ENCODE measurements around the gene SORBS2.

SORBS2 gene

DNA sequence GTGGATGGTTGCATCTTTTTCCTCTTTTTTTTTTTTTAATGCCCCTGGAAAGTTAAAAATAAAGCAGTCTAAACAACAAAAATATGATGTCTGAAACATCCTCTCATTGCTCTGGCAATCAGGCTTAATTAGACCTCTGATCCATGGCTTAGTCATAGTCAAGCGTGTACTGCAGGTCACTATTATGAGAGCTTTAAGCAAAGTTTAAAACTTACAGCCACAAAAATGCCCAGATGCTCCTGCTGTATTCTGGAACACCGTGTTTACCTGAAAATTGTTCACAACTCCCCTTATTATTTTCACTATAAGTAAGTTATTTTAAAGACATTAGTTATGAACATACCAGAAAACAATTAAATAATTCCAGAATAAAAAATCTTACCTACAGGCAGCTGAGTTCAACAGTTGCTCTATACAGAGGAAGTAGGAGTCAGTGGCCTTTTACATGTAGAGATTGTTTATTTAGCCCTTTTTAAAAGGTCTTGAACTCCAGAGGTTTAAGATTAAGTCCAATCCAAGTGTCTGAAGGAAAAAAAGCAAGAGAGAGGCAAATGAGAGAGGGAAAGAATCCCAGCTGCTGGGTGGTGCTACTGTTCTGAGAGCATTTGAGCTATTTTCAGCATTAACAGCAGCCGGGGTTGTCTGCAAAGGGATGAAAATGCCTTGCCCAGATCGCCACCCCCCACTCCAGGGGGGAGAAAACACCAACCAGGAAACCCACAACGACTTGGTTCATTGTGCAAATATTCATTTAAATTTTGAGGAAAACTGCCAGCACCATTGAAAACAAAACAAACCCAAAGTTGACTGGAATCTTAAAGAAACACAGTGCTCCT, 36.9 kb downstream of the SORBS2 start:
- H3K9me3 Mint-ChIP-seq = peaks cover 3% of the 10 kb centered on the region
- H3K27ac Mint-ChIP-seq = peak overlapping the region; percentile 62 to 83 (median 62)
- TF ChIP-seq, protein P1, sequence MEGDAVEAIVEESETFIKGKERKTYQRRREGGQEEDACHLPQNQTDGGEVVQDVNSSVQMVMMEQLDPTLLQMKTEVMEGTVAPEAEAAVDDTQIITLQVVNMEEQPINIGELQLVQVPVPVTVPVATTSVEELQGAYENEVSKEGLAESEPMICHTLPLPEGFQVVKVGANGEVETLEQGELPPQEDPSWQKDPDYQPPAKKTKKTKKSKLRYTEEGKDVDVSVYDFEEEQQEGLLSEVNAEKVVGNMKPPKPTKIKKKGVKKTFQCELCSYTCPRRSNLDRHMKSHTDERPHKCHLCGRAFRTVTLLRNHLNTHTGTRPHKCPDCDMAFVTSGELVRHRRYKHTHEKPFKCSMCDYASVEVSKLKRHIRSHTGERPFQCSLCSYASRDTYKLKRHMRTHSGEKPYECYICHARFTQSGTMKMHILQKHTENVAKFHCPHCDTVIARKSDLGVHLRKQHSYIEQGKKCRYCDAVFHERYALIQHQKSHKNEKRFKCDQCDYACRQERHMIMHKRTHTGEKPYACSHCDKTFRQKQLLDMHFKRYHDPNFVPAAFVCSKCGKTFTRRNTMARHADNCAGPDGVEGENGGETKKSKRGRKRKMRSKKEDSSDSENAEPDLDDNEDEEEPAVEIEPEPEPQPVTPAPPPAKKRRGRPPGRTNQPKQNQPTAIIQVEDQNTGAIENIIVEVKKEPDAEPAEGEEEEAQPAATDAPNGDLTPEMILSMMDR (IDR thresholded peaks at IDR 0.05; ENCODE audit: unreplicated experiment in 3 of 3) = no peak
- peaks cover 41% of the 10 kb centered on the region for H3K4me1 Mint-ChIP-seq
- peaks cover 9% of the 10 kb centered on the region for H3K36me3 Mint-ChIP-seq (ENCODE audit: low read depth)
- H3K27me3 Mint-ChIP-seq (ENCODE audit: low read depth) = peaks cover 11% of the 10 kb centered on the region
- H3K4me3 Mint-ChIP-seq = peak overlapping the region in 2 of 3 experiments; percentile 79 to 87

DNA sequence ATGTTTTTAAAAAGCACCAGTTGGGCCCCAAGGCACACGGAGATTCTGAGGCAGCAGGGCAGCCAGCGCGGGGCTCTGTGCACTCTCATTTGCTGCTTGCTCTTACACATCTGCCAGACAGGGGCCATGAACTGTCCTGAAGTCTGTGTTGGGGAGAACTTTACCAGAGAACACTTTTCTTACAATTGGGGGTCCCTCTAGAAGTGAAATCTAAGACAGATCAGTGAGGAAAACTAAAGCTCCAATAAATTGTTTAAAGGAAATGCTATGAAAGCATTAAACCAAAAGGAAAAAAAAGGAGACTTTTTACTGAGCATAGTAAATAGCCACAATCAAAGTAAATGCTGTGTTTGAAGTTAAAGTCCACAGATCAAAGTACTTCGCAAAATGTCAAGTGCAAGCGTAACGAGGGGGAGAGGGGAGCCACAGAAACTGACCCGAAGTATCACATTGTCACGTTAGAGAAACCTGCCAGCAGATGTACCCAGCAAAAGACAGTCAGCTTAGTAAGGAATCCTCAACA, 37.8 kb downstream of the SORBS2 start:
- peaks cover 37% of the 10 kb centered on the region for H3K4me1 Mint-ChIP-seq
- peaks cover 3% of the 10 kb centered on the region for H3K9me3 Mint-ChIP-seq
- peaks cover 9% of the 10 kb centered on the region for H3K36me3 Mint-ChIP-seq (ENCODE audit: low read depth)
- peaks cover 11% of the 10 kb centered on the region for H3K27me3 Mint-ChIP-seq (ENCODE audit: low read depth)
- H3K27ac Mint-ChIP-seq = peak overlapping the region; percentile 28 to 62 (median 62)
- TF ChIP-seq, protein P1 (IDR thresholded peaks at IDR 0.05; ENCODE audit: unreplicated experiment in 3 of 3) = no peak
- peak overlapping the region; percentile 50 to 87 (median 79) for H3K4me3 Mint-ChIP-seq

DNA sequence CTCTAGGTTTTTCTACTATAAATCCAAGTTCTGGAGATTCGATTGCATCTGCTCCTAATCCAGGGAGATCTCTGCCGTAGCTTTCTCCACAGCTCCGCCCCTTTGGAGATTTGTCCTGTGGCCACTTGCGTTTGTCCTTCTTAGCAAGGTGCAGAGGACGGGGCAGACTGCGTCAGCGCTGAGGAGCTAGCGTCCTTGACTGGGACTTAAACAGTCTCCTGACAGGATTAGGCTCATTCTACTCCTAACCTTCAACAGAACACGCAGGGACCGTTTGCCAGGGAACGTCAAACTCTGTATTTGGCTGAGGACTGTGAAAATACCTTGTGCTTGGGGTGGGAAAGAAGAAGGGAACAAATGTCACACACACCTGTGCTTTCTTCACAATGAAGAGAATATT, 38.6 kb downstream of the SORBS2 start:
- Mint-ChIP-seq H3K9me3 (peaks cover 3% of the 10 kb centered on the region), H3K27ac (peak overlapping the region; percentile 56 to 90 (median 62)), H3K36me3 (ENCODE audit: low read depth) (peaks cover 9% of the 10 kb centered on the region), H3K27me3 (ENCODE audit: low read depth) (peaks cover 11% of the 10 kb centered on the region), H3K4me3 (peak overlapping the region; percentile 20 to 78 (median 75)), H3K4me1 (peaks cover 37% of the 10 kb centered on the region)
- TF ChIP-seq, protein P1 (IDR thresholded peaks at IDR 0.05; ENCODE audit: unreplicated experiment in 3 of 3) = no peak

DNA sequence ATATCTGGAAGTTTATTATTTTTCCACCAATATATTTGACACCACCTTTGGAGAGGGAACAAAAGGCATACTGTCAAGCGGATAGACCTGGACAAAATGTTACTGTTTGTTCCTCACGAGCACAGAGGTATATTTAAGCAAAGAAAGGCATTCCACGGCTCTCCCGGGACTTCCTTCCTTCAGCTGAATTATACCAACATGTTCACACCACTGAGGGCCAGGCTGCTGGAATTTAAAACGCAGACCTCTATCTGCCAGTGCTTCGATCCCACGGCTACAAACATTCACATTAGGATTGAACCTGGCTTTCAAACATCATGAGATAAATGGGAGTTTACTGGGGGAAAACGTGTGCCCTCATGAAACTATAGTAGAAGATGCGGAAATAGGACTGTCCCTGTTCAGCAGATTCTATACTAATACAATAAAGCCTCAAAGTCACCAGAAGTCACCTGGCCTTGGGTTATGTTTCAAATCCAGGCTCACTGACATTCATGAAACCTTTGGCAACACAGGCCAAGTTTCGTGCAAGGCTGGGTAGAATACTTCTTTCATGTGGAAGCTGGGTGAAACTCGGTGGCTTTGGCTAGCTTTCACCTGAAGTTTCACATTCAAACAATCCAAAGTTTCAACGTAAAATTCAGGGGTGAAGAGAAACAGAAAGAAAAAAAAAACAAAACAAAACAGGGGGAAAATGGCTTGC, 39.5 kb downstream of the SORBS2 start:
- Mint-ChIP-seq H3K4me3 (peak overlapping the region in 2 of 3 experiments; percentile 59 to 75), H3K9me3 (peaks cover 3% of the 10 kb centered on the region), H3K36me3 (ENCODE audit: low read depth) (peaks cover 9% of the 10 kb centered on the region), H3K27me3 (ENCODE audit: low read depth) (peaks cover 11% of the 10 kb centered on the region), H3K27ac (peak overlapping the region; percentile 56 to 72 (median 62)), H3K4me1 (peaks cover 37% of the 10 kb centered on the region)
- TF ChIP-seq, protein P1 (IDR thresholded peaks at IDR 0.05; ENCODE audit: unreplicated experiment in 3 of 3) = no peak

DNA sequence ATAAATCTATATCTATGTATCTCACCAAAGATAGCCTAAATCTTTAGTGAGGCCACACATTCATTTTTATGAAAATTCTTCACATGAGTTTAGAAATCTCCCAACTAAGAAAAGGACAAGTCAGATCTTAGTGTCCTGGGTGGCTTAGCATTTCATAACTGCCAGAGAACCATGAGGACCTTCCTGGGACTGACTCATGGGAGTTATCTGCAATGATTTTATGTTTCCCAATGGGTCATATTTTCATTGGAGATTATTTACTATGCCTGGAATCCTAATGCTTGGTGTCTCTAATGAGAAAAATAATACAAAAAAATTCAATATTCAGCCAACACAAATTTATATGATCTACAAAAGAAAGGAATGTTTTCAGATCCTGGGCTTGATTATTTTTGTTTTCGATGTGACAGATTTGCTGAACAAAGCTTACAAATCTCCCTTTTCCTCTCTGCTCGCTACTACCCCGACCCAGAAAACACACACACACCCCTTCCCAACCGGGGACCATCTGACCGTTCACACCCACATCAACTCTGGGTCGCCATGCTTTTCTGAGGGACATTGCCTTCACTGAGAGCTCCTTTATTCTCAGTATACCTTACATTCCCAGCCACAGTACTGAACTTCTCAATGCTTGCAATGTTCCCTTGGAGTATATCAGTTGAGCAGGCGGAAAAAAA, 40.1 kb downstream of the SORBS2 start:
- no peak overlapping the region for H3K27ac Mint-ChIP-seq
- H3K9me3 Mint-ChIP-seq = peaks cover 3% of the 10 kb centered on the region
- peaks cover 11% of the 10 kb centered on the region for H3K27me3 Mint-ChIP-seq (ENCODE audit: low read depth)
- no peak overlapping the region for H3K4me3 Mint-ChIP-seq
- H3K4me1 Mint-ChIP-seq = peaks cover 37% of the 10 kb centered on the region
- TF ChIP-seq, protein P1 (IDR thresholded peaks at IDR 0.05; ENCODE audit: unreplicated experiment in 3 of 3) = no peak
- H3K36me3 Mint-ChIP-seq (ENCODE audit: low read depth) = peaks cover 9% of the 10 kb centered on the region

Data from nephron (organoid).